ENCODE data around the gene PIK3R5.

PIK3R5 gene

GRCh38 chr17:8867361-8867981, 98.0 kb downstream of the PIK3R5 start, which contains the start of gene PIK3R6:
Gene PIK3R6 (minus strand): TSS chr17:8867674. CDS start chr17:8849794, 17,880 bp downstream.
- in situ Hi-C loops (cut with HindIII; ENCODE audit: low sequenced_read_pairs): no loop called here
- TF ChIP-seq, protein P1, sequence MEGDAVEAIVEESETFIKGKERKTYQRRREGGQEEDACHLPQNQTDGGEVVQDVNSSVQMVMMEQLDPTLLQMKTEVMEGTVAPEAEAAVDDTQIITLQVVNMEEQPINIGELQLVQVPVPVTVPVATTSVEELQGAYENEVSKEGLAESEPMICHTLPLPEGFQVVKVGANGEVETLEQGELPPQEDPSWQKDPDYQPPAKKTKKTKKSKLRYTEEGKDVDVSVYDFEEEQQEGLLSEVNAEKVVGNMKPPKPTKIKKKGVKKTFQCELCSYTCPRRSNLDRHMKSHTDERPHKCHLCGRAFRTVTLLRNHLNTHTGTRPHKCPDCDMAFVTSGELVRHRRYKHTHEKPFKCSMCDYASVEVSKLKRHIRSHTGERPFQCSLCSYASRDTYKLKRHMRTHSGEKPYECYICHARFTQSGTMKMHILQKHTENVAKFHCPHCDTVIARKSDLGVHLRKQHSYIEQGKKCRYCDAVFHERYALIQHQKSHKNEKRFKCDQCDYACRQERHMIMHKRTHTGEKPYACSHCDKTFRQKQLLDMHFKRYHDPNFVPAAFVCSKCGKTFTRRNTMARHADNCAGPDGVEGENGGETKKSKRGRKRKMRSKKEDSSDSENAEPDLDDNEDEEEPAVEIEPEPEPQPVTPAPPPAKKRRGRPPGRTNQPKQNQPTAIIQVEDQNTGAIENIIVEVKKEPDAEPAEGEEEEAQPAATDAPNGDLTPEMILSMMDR (IDR thresholded peaks at IDR 0.05; ENCODE audit: low read depth, low read length, missing control alignments): no peak
- H3K4me3 ChIP-seq (ENCODE audit: low read depth, low read length): no peak within 1 kb of the TSS
- DNase-seq (ENCODE audit: low read depth): no peak

DNA sequence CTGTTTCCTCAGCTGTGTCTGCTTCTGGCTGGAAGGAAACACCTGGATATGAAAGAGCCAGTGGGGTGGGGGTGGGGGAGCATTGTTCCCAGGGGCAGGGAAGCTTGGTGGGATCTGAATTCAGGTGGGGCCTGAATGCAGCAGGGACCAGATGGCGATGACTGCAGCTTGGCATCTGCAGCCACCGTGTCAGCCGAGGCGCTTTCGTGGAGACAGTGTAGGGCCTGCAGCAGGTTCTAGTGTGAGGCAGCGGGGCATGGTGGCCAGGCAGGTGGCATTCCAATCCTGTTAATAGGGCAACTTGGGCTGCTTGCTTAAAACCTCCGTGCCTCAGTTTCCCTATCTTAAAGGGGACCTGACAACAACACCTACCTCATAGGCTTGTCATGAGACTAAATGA, 99.7 kb downstream of the PIK3R5 start:
- no peak for DNase-seq (ENCODE audit: low read depth)
- TF ChIP-seq, protein P1 (IDR thresholded peaks at IDR 0.05; ENCODE audit: low read depth, low read length, missing control alignments): no peak
- in situ Hi-C loops (cut with HindIII; ENCODE audit: low sequenced_read_pairs): no loop called here
- no peak overlapping the region for H3K4me3 ChIP-seq (ENCODE audit: low read depth, low read length)

- no peak for DNase-seq (ENCODE audit: low read depth)
- TF ChIP-seq, protein P1 (IDR thresholded peaks at IDR 0.05; ENCODE audit: low read depth, low read length, missing control alignments): no peak
- in situ Hi-C loops (cut with HindIII; ENCODE audit: low sequenced_read_pairs): no loop called here
- no peak overlapping the region for H3K4me3 ChIP-seq (ENCODE audit: low read depth, low read length)
Measured at GRCh38 chr17:8865385-8865784, 100.1 kb downstream of the PIK3R5 start.

GRCh38 chr17:8862213-8863056, 103.1 kb downstream of the PIK3R5 start:
- in situ Hi-C loops (cut with HindIII; ENCODE audit: low sequenced_read_pairs): no loop called here
- DNase-seq (ENCODE audit: low read depth): no peak
- TF ChIP-seq, protein P1 (IDR thresholded peaks at IDR 0.05; ENCODE audit: low read depth, low read length, missing control alignments): no peak
- H3K4me3 ChIP-seq (ENCODE audit: low read depth, low read length): no peak overlapping the region

DNA sequence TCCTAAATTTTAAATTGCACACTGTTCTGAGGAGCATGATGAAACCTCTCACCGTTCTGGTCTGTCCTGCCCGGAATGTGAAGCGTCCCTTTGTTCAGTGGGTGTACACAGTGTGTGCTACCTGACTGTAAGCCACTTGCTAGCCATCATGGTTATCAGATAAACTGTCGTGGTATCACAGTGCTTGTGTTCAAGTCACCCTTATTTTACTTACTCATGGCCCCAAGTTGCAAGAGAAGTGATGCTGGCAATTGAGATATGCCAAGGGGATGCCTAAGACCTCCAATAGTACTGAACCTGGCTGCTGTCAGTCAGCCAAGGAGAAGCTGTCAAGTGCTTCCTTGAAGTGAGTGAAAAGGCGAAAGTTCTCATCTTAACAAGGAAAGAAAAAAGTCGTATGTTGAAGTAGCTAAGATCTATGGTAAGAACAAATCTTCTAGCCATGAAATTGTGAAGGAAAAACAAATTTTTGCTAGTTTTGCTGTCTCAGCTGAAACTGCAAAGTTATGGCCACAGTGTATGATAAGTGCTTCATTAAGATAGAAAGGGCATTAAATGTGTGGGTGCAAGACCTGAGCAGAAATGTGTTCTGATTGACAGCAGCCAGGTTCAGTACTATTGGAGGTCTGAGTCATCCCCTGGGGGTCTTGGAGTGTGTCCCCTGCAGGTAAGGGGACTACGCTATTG, 103.9 kb downstream of the PIK3R5 start:
- H3K4me3 ChIP-seq (ENCODE audit: low read depth, low read length): no peak overlapping the region
- no peak for DNase-seq (ENCODE audit: low read depth)
- in situ Hi-C loops (cut with HindIII; ENCODE audit: low sequenced_read_pairs): no loop called here
- TF ChIP-seq, protein P1 (IDR thresholded peaks at IDR 0.05; ENCODE audit: low read depth, low read length, missing control alignments): no peak

GRCh38 chr17:8859804-8860430, 105.6 kb downstream of the PIK3R5 start:
- in situ Hi-C loops (cut with HindIII; ENCODE audit: low sequenced_read_pairs): no loop called here
- DNase-seq (ENCODE audit: low read depth): no peak
- no peak overlapping the region for H3K4me3 ChIP-seq (ENCODE audit: low read depth, low read length)
- TF ChIP-seq, protein P1 (IDR thresholded peaks at IDR 0.05; ENCODE audit: low read depth, low read length, missing control alignments): no peak

Data from astrocyte of the cerebellum (primary cell).